GM23338 (cell line): ENCODE measurements around the gene ATF7IP2. TPM values are rescaled to one million over a fixed set of nuclear protein-coding genes. Genes with fewer than 3 reads are reported as not detected.

ENCODE experiments used
- ATAC-seq: fragments of 200-7000 bp; cut with Tn5 transposase; 3 replicates; pipeline ENCODE4 v1.9.1; 2020
- DNase-seq: peaks from one replicate; pipeline ENCODE4 v3.0.0-alpha.2; 2015; ENCODE audit warnings: low spot score
- H2AFZ ChIP-seq: fragments of 200-600 bp; sonication (generic); 2 replicates; pipeline ENCODE4 v1.8.0; 2016; ENCODE audit warnings: antibody characterized with exemption, mild to moderate bottlenecking, moderate library complexity
- H3F3A ChIP-seq: fragments of 200-600 bp; sonication (generic); replicated peaks from 2 replicates; pipeline ENCODE4 v1.8.0; 2017; ENCODE audit warnings: antibody characterized with exemption, mixed run types, low read depth
- H3K27ac ChIP-seq: fragments of 200-600 bp; sonication (generic); 2 replicates; pipeline ENCODE4 v1.6.1; 2016; ENCODE audit warnings: low read depth
- H3K27me3 ChIP-seq: fragments of 200-600 bp; sonication (generic); 2 replicates; pipeline ENCODE4 v1.8.0; 2016; ENCODE audit warnings: mild to moderate bottlenecking, mixed run types, moderate library complexity; ENCODE audit not compliant: insufficient read depth
- H3K36me3 ChIP-seq: fragments of 200-600 bp; sonication (generic); 2 replicates; pipeline ENCODE4 v1.8.0; 2016; ENCODE audit warnings: mild to moderate bottlenecking; ENCODE audit not compliant: insufficient read depth
- H3K4me1 ChIP-seq: fragments of 200-600 bp; sonication (generic); 2 replicates; pipeline ENCODE4 v1.8.0; 2016; ENCODE audit warnings: mild to moderate bottlenecking, moderate library complexity; ENCODE audit not compliant: insufficient read depth
- H3K4me2 ChIP-seq: fragments of 200-600 bp; sonication (generic); 2 replicates; pipeline ENCODE4 v1.7.1; 2017; ENCODE audit warnings: mixed run types
- H3K4me3 ChIP-seq: fragments of 200-600 bp; sonication (generic); 2 replicates; pipeline ENCODE4 v1.6.1; 2016; ENCODE audit warnings: mixed run types
- H3K79me2 ChIP-seq: fragments of 200-600 bp; sonication (generic); replicated peaks from 2 replicates; pipeline ENCODE4 v1.8.0; 2017; ENCODE audit warnings: mild to moderate bottlenecking; ENCODE audit not compliant: insufficient read depth
- H3K9me2 ChIP-seq: fragments of 200-600 bp; sonication (generic); 2 replicates; pipeline ENCODE4 v1.8.0; 2017; ENCODE audit not compliant: insufficient read depth
- H4K20me1 ChIP-seq: fragments of 200-600 bp; sonication (generic); replicated peaks from 2 replicates; pipeline ENCODE4 v1.8.0; 2017; ENCODE audit warnings: mild to moderate bottlenecking; ENCODE audit not compliant: insufficient read depth
- H3K27ac Mint-ChIP-seq: 2 replicates; pipeline ENCODE4 v1.8.0; 2020; ENCODE audit warnings: inconsistent platforms, mild to moderate bottlenecking, moderate library complexity, mixed read lengths
- H3K27me3 Mint-ChIP-seq: 3 replicates; pipeline ENCODE4 v1.8.0; 2022; ENCODE audit warnings: low read depth, mild to moderate bottlenecking, moderate library complexity, mixed read lengths, inconsistent platforms; ENCODE audit not compliant: insufficient read depth, poor library complexity
- H3K36me3 Mint-ChIP-seq: 3 replicates; pipeline ENCODE4 v1.8.0; 2021; ENCODE audit warnings: low read depth, mild to moderate bottlenecking, inconsistent platforms, moderate library complexity, mixed read lengths
- H3K4me1 Mint-ChIP-seq: 3 replicates; pipeline ENCODE4 v1.8.0; 2020; ENCODE audit warnings: mild to moderate bottlenecking, inconsistent platforms, mixed read lengths
- H3K4me3 Mint-ChIP-seq: 3 replicates; pipeline ENCODE4 v1.8.0; 2021; ENCODE audit warnings: moderate library complexity, mild to moderate bottlenecking, inconsistent platforms, mixed read lengths
- H3K9me3 Mint-ChIP-seq: 3 replicates; pipeline ENCODE4 v1.8.0; 2020; ENCODE audit warnings: moderate library complexity, mild to moderate bottlenecking, inconsistent platforms, mixed read lengths
- CREB1 ChIP-seq: fragments of 250-450 bp; sonication (Bioruptor Pico); IDR thresholded peaks from 2 replicates; pipeline ENCODE4 v1.5.0; 2020; ENCODE audit warnings: low read depth, mild to moderate bottlenecking, moderate library complexity
- STAT1 ChIP-seq: IDR thresholded peaks from one replicate; pipeline ENCODE4 v1.6.1; 2016; ENCODE audit warnings: antibody characterized with exemption; ENCODE audit not compliant: unreplicated experiment
- ZNF114 ChIP-seq: fragments of 250-450 bp; sonication (Bioruptor Pico); IDR thresholded peaks from 2 replicates; pipeline ENCODE4 v1.5.0; 2020; ENCODE audit warnings: mild to moderate bottlenecking, moderate library complexity
- ZNF331 ChIP-seq: fragments of 250-450 bp; sonication (Bioruptor Pico); IDR thresholded peaks from 2 replicates; pipeline ENCODE4 v1.5.0; 2020; ENCODE audit warnings: low read depth, mild to moderate bottlenecking, moderate library complexity
- polyA plus RNA-seq: library from polyadenylated mRNA; unstranded; fragments of >200 nt; fragmentation: Nextera tagmentation; extraction: Ambion mirVana; gene quantifications from 2 replicates; pipeline ENCODE4 v1.2.1, GENCODE V29; 2016
- total RNA-seq: library from RNA; depleted of rRNA; stranded (reverse); fragments of >200 nt; shearing (Covaris generic); gene quantifications from 2 replicates; pipeline ENCODE4 v1.2.3, GENCODE V29; 2014
- TF ChIP-seq, protein P1 (sequence below): IDR thresholded peaks from one replicate; pipeline ENCODE4 v1.6.1; 2018; ENCODE audit warnings: antibody characterized with exemption; ENCODE audit not compliant: unreplicated experiment
- TF ChIP-seq, protein P2 (sequence below), 2 experiments: fragments of 200-600 bp in 1 of 2; sonication (generic) in 1 of 2; conservative IDR thresholded peaks; 2 replicates each; pipeline versions ENCODE4 v1.5.1 to v1.6.1; 2016 to 2017; ENCODE audit warnings: antibody characterized with exemption in 2 of 2, low read depth in 2 of 2, mild to moderate bottlenecking in 2 of 2, moderate library complexity in 1 of 2

Gene ATF7IP2
- total and polyA plus RNA-seq, 2 experiments from 2014 or later: 27.9 to 55.7 TPM

DNA sequence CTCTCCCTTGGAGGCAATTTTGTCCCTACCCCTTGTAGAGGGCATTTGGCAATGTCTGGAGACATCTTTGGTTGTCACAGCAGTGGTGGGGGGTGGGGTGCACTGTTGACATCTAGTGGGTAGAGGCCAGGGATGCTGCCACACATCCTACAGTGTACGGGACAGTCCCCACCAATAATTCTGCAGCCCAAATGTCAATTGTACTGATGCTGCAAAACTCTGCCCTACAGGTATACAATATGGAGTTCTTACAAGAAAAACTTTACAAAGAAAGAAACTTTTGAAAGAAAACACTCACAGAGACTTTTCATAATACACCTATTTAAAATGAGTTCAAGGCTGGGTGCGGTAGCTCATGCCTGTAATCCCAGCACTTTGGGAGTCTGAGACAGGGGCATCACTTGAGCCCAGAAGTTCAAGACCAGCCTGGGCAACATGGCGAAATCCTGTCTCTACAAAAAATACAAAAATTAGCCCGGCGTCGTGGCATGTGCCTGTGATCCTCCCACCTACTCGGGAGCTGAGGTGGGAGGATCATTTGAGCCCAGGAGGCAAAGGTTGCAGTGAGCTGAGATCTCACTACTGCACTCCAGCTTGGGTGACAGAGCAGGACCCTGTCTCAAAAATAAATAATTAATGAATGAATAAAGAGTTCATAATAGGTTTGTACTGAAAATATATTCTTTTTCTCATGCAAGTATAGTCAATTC, 135.2 kb downstream of the ATF7IP2 start (continued):
- TF ChIP-seq, protein P1, sequence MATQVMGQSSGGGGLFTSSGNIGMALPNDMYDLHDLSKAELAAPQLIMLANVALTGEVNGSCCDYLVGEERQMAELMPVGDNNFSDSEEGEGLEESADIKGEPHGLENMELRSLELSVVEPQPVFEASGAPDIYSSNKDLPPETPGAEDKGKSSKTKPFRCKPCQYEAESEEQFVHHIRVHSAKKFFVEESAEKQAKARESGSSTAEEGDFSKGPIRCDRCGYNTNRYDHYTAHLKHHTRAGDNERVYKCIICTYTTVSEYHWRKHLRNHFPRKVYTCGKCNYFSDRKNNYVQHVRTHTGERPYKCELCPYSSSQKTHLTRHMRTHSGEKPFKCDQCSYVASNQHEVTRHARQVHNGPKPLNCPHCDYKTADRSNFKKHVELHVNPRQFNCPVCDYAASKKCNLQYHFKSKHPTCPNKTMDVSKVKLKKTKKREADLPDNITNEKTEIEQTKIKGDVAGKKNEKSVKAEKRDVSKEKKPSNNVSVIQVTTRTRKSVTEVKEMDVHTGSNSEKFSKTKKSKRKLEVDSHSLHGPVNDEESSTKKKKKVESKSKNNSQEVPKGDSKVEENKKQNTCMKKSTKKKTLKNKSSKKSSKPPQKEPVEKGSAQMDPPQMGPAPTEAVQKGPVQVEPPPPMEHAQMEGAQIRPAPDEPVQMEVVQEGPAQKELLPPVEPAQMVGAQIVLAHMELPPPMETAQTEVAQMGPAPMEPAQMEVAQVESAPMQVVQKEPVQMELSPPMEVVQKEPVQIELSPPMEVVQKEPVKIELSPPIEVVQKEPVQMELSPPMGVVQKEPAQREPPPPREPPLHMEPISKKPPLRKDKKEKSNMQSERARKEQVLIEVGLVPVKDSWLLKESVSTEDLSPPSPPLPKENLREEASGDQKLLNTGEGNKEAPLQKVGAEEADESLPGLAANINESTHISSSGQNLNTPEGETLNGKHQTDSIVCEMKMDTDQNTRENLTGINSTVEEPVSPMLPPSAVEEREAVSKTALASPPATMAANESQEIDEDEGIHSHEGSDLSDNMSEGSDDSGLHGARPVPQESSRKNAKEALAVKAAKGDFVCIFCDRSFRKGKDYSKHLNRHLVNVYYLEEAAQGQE: no peak
- TF ChIP-seq, protein P2, sequence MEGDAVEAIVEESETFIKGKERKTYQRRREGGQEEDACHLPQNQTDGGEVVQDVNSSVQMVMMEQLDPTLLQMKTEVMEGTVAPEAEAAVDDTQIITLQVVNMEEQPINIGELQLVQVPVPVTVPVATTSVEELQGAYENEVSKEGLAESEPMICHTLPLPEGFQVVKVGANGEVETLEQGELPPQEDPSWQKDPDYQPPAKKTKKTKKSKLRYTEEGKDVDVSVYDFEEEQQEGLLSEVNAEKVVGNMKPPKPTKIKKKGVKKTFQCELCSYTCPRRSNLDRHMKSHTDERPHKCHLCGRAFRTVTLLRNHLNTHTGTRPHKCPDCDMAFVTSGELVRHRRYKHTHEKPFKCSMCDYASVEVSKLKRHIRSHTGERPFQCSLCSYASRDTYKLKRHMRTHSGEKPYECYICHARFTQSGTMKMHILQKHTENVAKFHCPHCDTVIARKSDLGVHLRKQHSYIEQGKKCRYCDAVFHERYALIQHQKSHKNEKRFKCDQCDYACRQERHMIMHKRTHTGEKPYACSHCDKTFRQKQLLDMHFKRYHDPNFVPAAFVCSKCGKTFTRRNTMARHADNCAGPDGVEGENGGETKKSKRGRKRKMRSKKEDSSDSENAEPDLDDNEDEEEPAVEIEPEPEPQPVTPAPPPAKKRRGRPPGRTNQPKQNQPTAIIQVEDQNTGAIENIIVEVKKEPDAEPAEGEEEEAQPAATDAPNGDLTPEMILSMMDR (conservative IDR thresholded peaks at IDR 0.05; ENCODE audit: low read depth in 2 of 2): no peak
- no peak for TF ChIP-seq STAT1
- no peak for TF ChIP-seq ZNF331 (CRISPR knock-in tag)

DNA sequence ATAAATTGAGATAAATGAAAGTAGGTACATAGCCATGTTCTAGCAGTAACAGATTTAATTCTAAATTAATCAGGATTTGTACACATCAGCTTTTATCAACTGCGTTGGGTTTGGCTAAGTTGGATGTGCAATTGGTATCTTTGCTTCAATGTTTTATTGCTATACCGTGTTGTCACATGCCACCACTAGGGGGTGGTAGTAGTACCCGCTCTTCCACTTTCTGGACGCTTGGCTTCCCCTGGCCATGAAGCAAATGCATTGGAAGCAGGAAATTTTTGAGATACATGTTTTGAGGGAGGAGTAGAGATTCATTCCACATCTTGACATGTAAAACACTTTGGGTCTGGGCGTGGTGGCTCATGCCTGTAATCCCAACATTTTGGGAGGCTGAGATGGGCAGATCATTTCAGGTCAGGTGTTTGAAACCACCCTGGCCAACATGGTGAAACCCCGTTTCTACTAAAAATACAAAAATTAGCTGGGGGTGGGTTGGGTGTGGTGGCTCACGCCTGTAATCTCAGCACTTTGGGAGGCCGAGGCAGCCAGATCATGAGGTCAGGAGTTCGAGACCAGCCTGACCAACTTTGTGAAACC, 135.9 kb downstream of the ATF7IP2 start:
- Histone ChIP-seq H3F3A (0 out of 2 replicates have a peak, but pooled peaks cover 2% of the 10 kb centered on the region), H3K9me2 (no peaks in the 10 kb centered on the region), H3K79me2 (no peaks in the 10 kb centered on the region), H3K4me3 (no peak overlapping the region), H3K4me2 (no peak overlapping the region), H3K4me1 (no peaks in the 10 kb centered on the region), H4K20me1 (no peaks in the 10 kb centered on the region), H3K27ac (no peak overlapping the region), H2AFZ (no peak overlapping the region), H3K36me3 (no peaks in the 10 kb centered on the region), H3K27me3 (no peaks in the 10 kb centered on the region)
- Mint-ChIP-seq H3K27me3 (peaks cover 3% of the 10 kb centered on the region), H3K36me3 (no peaks in the 10 kb centered on the region), H3K9me3 (no peaks in the 10 kb centered on the region; the same call in 2 of the 3 replicates), H3K27ac (no peak overlapping the region), H3K4me1 (no peaks in the 10 kb centered on the region), H3K4me3 (no peak overlapping the region; the same call in 2 of the 3 replicates)
- DNase-seq (peak; percentile 83), ATAC-seq (peak; percentile 84)
- TF ChIP-seq ZNF114 (no peak), ZNF331 (CRISPR knock-in tag) (no peak), CREB1 (no peak)
- TF ChIP-seq, protein P2 (conservative IDR thresholded peaks at IDR 0.05; ENCODE audit: low read depth in 2 of 2): peak; percentile 84 to 94
